COLO668 (cell line): ENCODE measurements around the gene TNNI3K.

Source experiments
- DNase-seq: peaks from one replicate; lab custom pipeline; 2025; ENCODE audit not compliant: unreplicated experiment; lab: John Stamatoyannopoulos, UW

The TNNI3K gene

GRCh38 chr1:74432325-74432724 is 197.1 kb downstream of the TNNI3K start:
- no peak for DNase-seq

GRCh38 chr1:74434321-74434720 is 199.1 kb downstream of the TNNI3K start:
- DNase-seq: no peak

- no peak for DNase-seq
Measured at GRCh38 chr1:74436078-74436477, 200.9 kb downstream of the TNNI3K start.

- no peak for DNase-seq
Measured at GRCh38 chr1:74437035-74437434, 201.8 kb downstream of the TNNI3K start.

GRCh38 chr1:74452035-74452434 is 216.8 kb downstream of the TNNI3K start:
- no peak for DNase-seq

GRCh38 chr1:74453277-74453676 is 218.1 kb downstream of the TNNI3K start:
- no peak for DNase-seq

GRCh38 chr1:74455390-74455789 is 220.2 kb downstream of the TNNI3K start:
- no peak for DNase-seq

- DNase-seq: no peak
Measured at GRCh38 chr1:74457253-74457652, 222.1 kb downstream of the TNNI3K start.

GRCh38 chr1:74463333-74463988 is 228.3 kb downstream of the TNNI3K start:
- DNase-seq: no peak

GRCh38 chr1:74464037-74464436 is 228.8 kb downstream of the TNNI3K start:
- DNase-seq: no peak

- DNase-seq: no peak
Measured at GRCh38 chr1:74465193-74465681, 230.1 kb downstream of the TNNI3K start.

GRCh38 chr1:74467786-74468377 is 232.7 kb downstream of the TNNI3K start:
- DNase-seq: peak; percentile 28

GRCh38 chr1:74468982-74469603 is 233.9 kb downstream of the TNNI3K start:
- DNase-seq: no peak

- no peak for DNase-seq
Measured at GRCh38 chr1:74470251-74470650, 235.1 kb downstream of the TNNI3K start.

GRCh38 chr1:74470936-74471335 is 235.7 kb downstream of the TNNI3K start:
- no peak for DNase-seq

- no peak for DNase-seq
Measured at GRCh38 chr1:74471470-74471869, 236.3 kb downstream of the TNNI3K start.

- no peak for DNase-seq
Measured at GRCh38 chr1:74474585-74474984, 239.4 kb downstream of the TNNI3K start.

GRCh38 chr1:74478979-74479378 is 243.8 kb downstream of the TNNI3K start:
- no peak for DNase-seq

- DNase-seq: no peak
Measured at GRCh38 chr1:74480068-74480467, 244.9 kb downstream of the TNNI3K start.

GRCh38 chr1:74481607-74482006 is 246.4 kb downstream of the TNNI3K start:
- no peak for DNase-seq

GRCh38 chr1:74485622-74486021 is 250.4 kb downstream of the TNNI3K start:
- DNase-seq: no peak

- no peak for DNase-seq
Measured at GRCh38 chr1:74486036-74486435, 250.8 kb downstream of the TNNI3K start.
